PFSK-1 (cell line): ENCODE measurements around the gene TNFAIP8.

Experiments used
- FOXP2 ChIP-seq: optimal IDR thresholded peaks from 2 replicates; pipeline ENCODE3; 2011; ENCODE audit warnings: borderline replicate concordance, control low read depth, inconsistent platforms; ENCODE audit not compliant: insufficient read depth; ENCODE audit errors: extremely low read length, extremely low read depth
- POLR2AphosphoS5 ChIP-seq: IDR thresholded peaks from 2 replicates; pipeline ENCODE4 v1.6.1; 2012; ENCODE audit warnings: low read depth, mild to moderate bottlenecking, control low read depth, low read length, moderate library complexity
- REST ChIP-seq, 2 experiments: IDR thresholded peaks; 2 replicates each; pipeline versions ENCODE4 v1.6.1 to v1.8.0; 2011 to 2012; ENCODE audit warnings: low read depth in 2 of 2, low read length in 2 of 2, control low read depth in 1 of 2, inconsistent platforms in 1 of 2, mild to moderate bottlenecking in 1 of 2, moderate library complexity in 1 of 2; ENCODE audit not compliant: insufficient read depth in 1 of 2
- SIN3A ChIP-seq: IDR thresholded peaks from 2 replicates; pipeline ENCODE4 v1.6.1; 2012; ENCODE audit warnings: mild to moderate bottlenecking, low read length, moderate library complexity, borderline replicate concordance; ENCODE audit not compliant: insufficient read depth
- TAF1 ChIP-seq: IDR thresholded peaks from 2 replicates; pipeline ENCODE4 v1.6.1; 2012; ENCODE audit warnings: low read length, control low read depth, borderline replicate concordance; ENCODE audit not compliant: insufficient read depth

Gene TNFAIP8

GRCh38 chr5:119385536-119386128 is 29.8 kb downstream of the TNFAIP8 start:
- TF ChIP-seq REST (IDR thresholded peaks at IDR 0.05; ENCODE audit: insufficient read depth in 1 of 2, low read depth in 2 of 2, low read length in 2 of 2) (no peak), POLR2AphosphoS5 (no peak), SIN3A (no peak), FOXP2 (no peak), TAF1 (no peak)

- TF ChIP-seq TAF1 (no peak), REST (IDR thresholded peaks at IDR 0.05; ENCODE audit: insufficient read depth in 1 of 2, low read depth in 2 of 2, low read length in 2 of 2) (no peak), POLR2AphosphoS5 (no peak), FOXP2 (no peak), SIN3A (no peak)
These were observed 31.0 kb downstream of the TNFAIP8 start for GRCh38 chr5:119386596-119387344.

DNA sequence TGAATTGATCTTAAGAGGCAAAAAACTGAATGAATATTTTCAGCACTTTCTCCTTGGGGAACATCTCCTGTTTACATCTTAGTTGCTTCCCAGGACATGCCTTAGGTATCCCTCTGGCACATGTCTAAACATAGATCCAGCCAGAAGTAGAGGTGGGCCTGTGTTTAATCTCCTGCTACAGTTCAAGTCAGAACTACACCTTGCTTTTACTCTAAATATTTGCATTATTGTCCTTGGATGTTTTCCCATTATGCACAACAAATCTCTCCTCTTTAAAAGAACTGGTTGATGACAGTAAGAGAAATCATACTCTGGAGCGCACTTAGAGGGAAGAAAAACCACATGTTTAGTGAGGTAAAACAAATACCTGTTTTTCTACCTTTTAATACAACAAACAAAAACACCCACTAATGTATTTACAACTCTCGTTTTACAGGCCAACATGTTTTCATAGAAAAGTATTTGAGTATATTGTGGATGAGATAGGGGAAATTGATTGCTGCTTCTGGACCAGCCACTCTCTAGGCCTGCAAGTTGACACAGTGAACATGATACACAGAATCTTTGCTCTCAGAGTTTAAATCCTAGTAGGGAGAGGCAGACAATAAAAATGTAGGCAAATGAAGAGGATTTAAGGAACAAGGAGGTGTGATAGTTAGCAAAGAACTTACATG is 32.3 kb downstream of the TNFAIP8 start:
- TF ChIP-seq FOXP2 (no peak), TAF1 (no peak), SIN3A (no peak)

GRCh38 chr5:119388619-119389190 is 32.9 kb downstream of the TNFAIP8 start:
- no peak for TF ChIP-seq SIN3A
- no peak for TF ChIP-seq POLR2AphosphoS5
- no peak for TF ChIP-seq FOXP2
- TF ChIP-seq TAF1 = no peak
- TF ChIP-seq REST (IDR thresholded peaks at IDR 0.05; ENCODE audit: insufficient read depth in 1 of 2, low read depth in 2 of 2, low read length in 2 of 2) = no peak

DNA sequence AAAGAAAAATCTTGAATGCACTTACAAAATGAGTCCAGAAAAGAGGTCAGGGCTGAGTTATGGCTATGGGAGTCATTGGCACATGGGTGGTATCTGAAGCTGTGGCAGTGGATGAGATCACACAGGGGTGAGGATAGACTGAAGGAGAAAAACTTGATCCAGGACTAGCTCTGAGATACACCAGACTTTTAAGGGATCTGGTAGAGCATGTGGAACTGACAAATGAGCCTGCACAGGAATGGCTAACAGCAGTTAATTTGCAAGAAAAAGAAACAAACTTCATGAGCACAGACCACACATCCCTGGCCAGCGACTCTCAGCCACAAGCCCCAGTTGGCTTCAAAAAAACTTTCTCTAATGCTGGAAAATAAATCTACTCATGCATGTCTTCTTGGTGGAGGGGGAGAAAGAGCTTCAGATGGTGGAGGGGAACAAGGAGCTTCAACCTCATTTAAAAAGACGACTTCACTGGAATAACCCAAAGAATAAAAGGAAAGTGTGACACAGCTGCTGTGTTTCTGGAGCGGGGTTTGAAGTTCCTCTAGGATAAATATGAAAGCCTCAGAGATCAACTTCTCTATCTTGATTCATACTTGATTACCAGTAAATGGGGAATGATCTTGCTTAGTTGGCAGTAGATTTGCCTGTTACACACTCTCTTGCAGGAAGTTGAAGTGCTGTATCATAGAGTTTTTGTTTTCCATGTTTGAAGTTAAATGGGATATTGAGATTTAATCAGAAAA is 33.6 kb downstream of the TNFAIP8 start:
- TF ChIP-seq REST (IDR thresholded peaks at IDR 0.05; ENCODE audit: insufficient read depth in 1 of 2, low read depth in 2 of 2, low read length in 2 of 2) (no peak), TAF1 (no peak), POLR2AphosphoS5 (no peak), SIN3A (no peak), FOXP2 (no peak)
